ENCODE results near the gene SUN5. TPM values are rescaled to one million over a fixed set of nuclear protein-coding genes. Genes with fewer than 3 reads are reported as not detected.

The SUN5 gene
- total RNA-seq, 4 donors from 2014 or later = not detected

DNA sequence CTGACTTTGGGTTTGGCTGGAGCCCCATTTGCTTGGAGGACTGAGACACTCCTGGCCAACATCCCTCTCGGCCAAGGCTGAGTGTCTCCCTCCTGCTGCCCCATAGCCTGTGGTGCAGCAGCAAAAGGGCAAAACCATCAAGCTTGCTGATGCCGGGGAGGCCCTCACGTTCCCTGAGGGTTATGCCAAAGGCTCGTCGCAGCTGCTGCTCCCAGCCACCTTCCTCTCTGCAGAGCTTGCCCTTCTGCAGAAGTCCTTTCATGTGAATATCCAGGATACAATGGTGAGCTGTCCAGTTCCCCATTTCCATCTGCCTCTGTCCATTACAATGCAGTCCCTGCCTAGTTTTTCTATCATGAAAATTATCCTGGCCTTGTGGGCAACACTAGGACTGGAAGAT, 33.2 kb upstream of the SUN5 start:
- TF ChIP-seq POLR2A (IDR thresholded peaks at IDR 0.05) = no peak
- no peak for TF ChIP-seq POLR2AphosphoS5 (IDR thresholded peaks at IDR 0.05)
- TF ChIP-seq, protein P1, sequence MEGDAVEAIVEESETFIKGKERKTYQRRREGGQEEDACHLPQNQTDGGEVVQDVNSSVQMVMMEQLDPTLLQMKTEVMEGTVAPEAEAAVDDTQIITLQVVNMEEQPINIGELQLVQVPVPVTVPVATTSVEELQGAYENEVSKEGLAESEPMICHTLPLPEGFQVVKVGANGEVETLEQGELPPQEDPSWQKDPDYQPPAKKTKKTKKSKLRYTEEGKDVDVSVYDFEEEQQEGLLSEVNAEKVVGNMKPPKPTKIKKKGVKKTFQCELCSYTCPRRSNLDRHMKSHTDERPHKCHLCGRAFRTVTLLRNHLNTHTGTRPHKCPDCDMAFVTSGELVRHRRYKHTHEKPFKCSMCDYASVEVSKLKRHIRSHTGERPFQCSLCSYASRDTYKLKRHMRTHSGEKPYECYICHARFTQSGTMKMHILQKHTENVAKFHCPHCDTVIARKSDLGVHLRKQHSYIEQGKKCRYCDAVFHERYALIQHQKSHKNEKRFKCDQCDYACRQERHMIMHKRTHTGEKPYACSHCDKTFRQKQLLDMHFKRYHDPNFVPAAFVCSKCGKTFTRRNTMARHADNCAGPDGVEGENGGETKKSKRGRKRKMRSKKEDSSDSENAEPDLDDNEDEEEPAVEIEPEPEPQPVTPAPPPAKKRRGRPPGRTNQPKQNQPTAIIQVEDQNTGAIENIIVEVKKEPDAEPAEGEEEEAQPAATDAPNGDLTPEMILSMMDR (IDR thresholded peaks at IDR 0.05) = no peak
- TF ChIP-seq EP300 (IDR thresholded peaks at IDR 0.05; ENCODE audit: low read depth) = no peak
- Histone ChIP-seq H3K4me3 (no peak overlapping the region), H3K36me3 (no peaks in the 10 kb centered on the region), H3K27me3 (no peaks in the 10 kb centered on the region), H3K9me3 (no peaks in the 10 kb centered on the region), H3K4me1 (no peaks in the 10 kb centered on the region), H3K27ac (no peak overlapping the region)
- 74% methylated on average over 5 of the region's 5 CpGs; no CpG with 5 or more reads in 1 of the 2 donors for WGBS, 2 donors (ENCODE audit: low coverage in 1 of 2)
- DNase-seq = no peak
- intact Hi-C loops (cut with DNase I; ENCODE audit: low total_unique reads) = no loop called here
- in situ Hi-C loops (cut with MboI; ENCODE audit: low pct_ligation_motif_present in 1 of 4, low pct_unique_long_range_greater_than_20kb in 1 of 4, low sequenced_read_pairs in 3 of 4) = no loop called here

DNA sequence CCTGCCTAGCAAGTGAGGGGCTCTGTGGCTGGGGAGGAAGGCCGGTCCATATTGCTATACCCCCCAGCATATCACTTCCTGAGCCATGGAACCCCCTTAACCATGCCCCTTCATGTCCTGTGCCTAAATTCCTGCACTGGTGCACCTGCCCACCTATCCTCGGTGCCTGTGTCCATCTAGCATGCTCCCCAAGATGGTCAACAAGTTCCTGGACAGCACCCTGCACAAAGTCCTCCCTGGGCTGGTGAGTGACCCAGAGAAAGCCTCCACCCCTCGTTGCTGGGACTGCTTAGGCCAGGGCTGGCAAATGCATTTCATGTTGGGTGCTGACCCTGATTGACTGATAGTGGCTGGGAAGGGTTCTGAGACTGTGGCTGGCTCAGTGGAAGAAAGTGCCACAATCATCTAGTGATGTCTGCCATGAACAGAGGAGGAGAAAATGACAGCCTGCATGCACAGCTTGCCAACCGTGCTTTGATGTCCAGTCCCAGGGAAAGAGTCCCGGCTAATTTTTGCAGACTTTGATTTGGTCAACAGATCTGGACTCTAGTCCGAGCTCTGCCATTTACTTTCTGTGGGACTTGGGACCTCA, 30.8 kb upstream of the SUN5 start:
- in situ Hi-C loops (cut with MboI; ENCODE audit: low pct_ligation_motif_present in 1 of 4, low pct_unique_long_range_greater_than_20kb in 1 of 4, low sequenced_read_pairs in 3 of 4) = no loop called here
- no peak for DNase-seq
- 69% methylated on average over 6 of the region's 6 CpGs; no CpG with 5 or more reads in 1 of the 2 donors for WGBS, 2 donors (ENCODE audit: low coverage in 1 of 2)
- no peak overlapping the region for H3K4me3 ChIP-seq
- H3K27me3 ChIP-seq = no peaks in the 10 kb centered on the region
- no peaks in the 10 kb centered on the region for H3K36me3 ChIP-seq
- H3K9me3 ChIP-seq = no peaks in the 10 kb centered on the region
- no peak overlapping the region for H3K27ac ChIP-seq
- H3K4me1 ChIP-seq = no peaks in the 10 kb centered on the region
- intact Hi-C loops (cut with DNase I; ENCODE audit: low total_unique reads) = no loop called here
- TF ChIP-seq, protein P1 (IDR thresholded peaks at IDR 0.05) = no peak
- TF ChIP-seq POLR2AphosphoS5 (IDR thresholded peaks at IDR 0.05) (no peak), EP300 (IDR thresholded peaks at IDR 0.05; ENCODE audit: low read depth) (no peak), POLR2A (IDR thresholded peaks at IDR 0.05) (no peak)

DNA sequence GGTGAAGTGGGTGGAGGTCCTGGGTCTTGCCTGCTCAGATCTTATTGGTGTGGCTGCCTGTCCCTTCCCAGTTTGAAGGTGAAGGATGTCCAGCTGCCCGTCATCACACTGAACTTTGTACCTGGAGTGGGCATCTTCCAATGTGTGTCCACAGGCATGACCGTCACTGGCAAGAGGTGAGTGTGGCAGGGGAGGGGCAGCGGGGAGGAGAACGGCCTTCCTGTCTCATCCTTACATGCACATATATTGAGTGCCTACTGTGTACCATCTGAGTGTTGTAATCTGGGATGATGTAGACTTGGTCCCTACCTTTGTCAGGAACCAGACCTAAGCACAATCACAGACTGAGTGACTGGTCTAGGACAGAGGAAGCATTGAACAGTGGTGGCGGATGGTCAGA, 29.9 kb upstream of the SUN5 start:
- 75 to 100% methylated on average over 1 to 5 of the region's 5 CpGs for WGBS, 2 donors (ENCODE audit: low coverage in 1 of 2)
- H3K27me3 ChIP-seq = no peaks in the 10 kb centered on the region
- TF ChIP-seq POLR2A (IDR thresholded peaks at IDR 0.05) (no peak), POLR2AphosphoS5 (IDR thresholded peaks at IDR 0.05) (no peak), EP300 (IDR thresholded peaks at IDR 0.05; ENCODE audit: low read depth) (no peak)
- TF ChIP-seq, protein P1 (IDR thresholded peaks at IDR 0.05) = no peak
- no peaks in the 10 kb centered on the region for H3K4me1 ChIP-seq
- no peak for DNase-seq
- no peak overlapping the region for H3K4me3 ChIP-seq
- in situ Hi-C loops (cut with MboI; ENCODE audit: low pct_ligation_motif_present in 1 of 4, low pct_unique_long_range_greater_than_20kb in 1 of 4, low sequenced_read_pairs in 3 of 4) (no loop called here), intact Hi-C loops (cut with DNase I; ENCODE audit: low total_unique reads) (no loop called here)
- no peak overlapping the region for H3K27ac ChIP-seq
- H3K36me3 ChIP-seq = no peaks in the 10 kb centered on the region
- no peaks in the 10 kb centered on the region for H3K9me3 ChIP-seq

DNA sequence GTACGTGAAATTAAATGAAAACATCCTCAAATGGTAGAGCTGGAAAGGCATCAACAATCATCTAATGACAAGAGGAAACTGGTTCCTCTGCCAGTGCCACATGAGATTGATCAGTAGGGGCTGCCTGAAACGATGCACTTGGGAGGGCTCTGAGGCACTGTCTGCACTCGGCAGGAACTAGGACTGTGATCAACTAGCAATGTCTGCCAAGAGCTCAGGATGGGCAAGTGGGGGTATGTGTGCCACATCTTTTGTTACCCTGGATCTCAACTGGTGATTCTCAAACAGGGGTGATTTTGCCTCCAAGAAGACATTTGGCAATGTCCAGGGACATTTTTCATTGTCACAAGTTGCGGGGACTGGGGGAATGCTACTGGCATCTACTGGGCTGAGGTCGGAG, 29.1 kb upstream of the SUN5 start:
- H3K27ac ChIP-seq = no peak overlapping the region
- H3K27me3 ChIP-seq = no peaks in the 10 kb centered on the region
- H3K9me3 ChIP-seq = no peaks in the 10 kb centered on the region
- in situ Hi-C loops (cut with MboI; ENCODE audit: low pct_ligation_motif_present in 1 of 4, low pct_unique_long_range_greater_than_20kb in 1 of 4, low sequenced_read_pairs in 3 of 4) = no loop called here
- intact Hi-C loops (cut with DNase I; ENCODE audit: low total_unique reads) = no loop called here
- no peak for TF ChIP-seq EP300 (IDR thresholded peaks at IDR 0.05; ENCODE audit: low read depth)
- TF ChIP-seq, protein P1 (IDR thresholded peaks at IDR 0.05) = no peak
- TF ChIP-seq POLR2A (IDR thresholded peaks at IDR 0.05) = no peak
- TF ChIP-seq POLR2AphosphoS5 (IDR thresholded peaks at IDR 0.05) = no peak
- no peaks in the 10 kb centered on the region for H3K36me3 ChIP-seq
- H3K4me3 ChIP-seq = no peak overlapping the region
- DNase-seq = no peak
- WGBS, 2 donors (ENCODE audit: low coverage in 1 of 2) = 70 to 71% methylated on average over 3 to 5 of the region's 5 CpGs
- no peaks in the 10 kb centered on the region for H3K4me1 ChIP-seq
